HG02763 (cell line): ENCODE data around the gene POLR1E.
A peak's percentile ranks its signal among the peaks of the same experiment; 100 is the strongest.
"Not testable (repeated sequence)": the region's sequence is repeated elsewhere in the genome, so short reads cannot be mapped to it uniquely, and the experiment has no call there.

Source experiments
- ATAC-seq: cut with Tn5 transposase; IDR thresholded peaks from one replicate; pipeline ENCODE4 v1.9.1; 2021; ENCODE audit warnings: mild to moderate bottlenecking, moderate library complexity; ENCODE audit not compliant: unreplicated experiment

Gene POLR1E

GRCh38 chr9:37499297-37499696 is 13.5 kb downstream of the POLR1E start:
- no peak for ATAC-seq

GRCh38 chr9:37501957-37502596 is 16.3 kb downstream of the POLR1E start:
- no peak for ATAC-seq

- ATAC-seq = no peak
Observed at GRCh38 chr9:37503736-37504135, 18.0 kb downstream of the POLR1E start.

- ATAC-seq = no peak
Observed at GRCh38 chr9:37504605-37505004, 18.9 kb downstream of the POLR1E start.

- no peak for ATAC-seq
Observed at GRCh38 chr9:37507566-37508134, 21.9 kb downstream of the POLR1E start.

GRCh38 chr9:37508135-37508833 is 22.5 kb downstream of the POLR1E start:
- no peak for ATAC-seq

- no peak for ATAC-seq
Observed at GRCh38 chr9:37508834-37509206, 23.1 kb downstream of the POLR1E start.

- ATAC-seq = no peak
Observed at GRCh38 chr9:37509536-37509935, 23.8 kb downstream of the POLR1E start.

- ATAC-seq = not testable (repeated sequence)
Observed at GRCh38 chr9:37510053-37510452, 24.3 kb downstream of the POLR1E start.

- ATAC-seq = no peak
Observed at GRCh38 chr9:37511016-37512010, 25.6 kb downstream of the POLR1E start.

GRCh38 chr9:37512437-37512836 is 26.7 kb downstream of the POLR1E start:
- ATAC-seq = no peak

GRCh38 chr9:37514415-37514814 is 28.7 kb downstream of the POLR1E start:
- ATAC-seq = not testable (repeated sequence)

GRCh38 chr9:37514999-37515398 is 29.3 kb downstream of the POLR1E start:
- ATAC-seq = no peak

GRCh38 chr9:37515620-37516258 is 30.0 kb downstream of the POLR1E start:
- no peak for ATAC-seq

- no peak for ATAC-seq
Observed at GRCh38 chr9:37517923-37518322, 32.2 kb downstream of the POLR1E start.

GRCh38 chr9:37520641-37521040 is 34.9 kb downstream of the POLR1E start:
- ATAC-seq = no peak

- no peak for ATAC-seq
Observed at GRCh38 chr9:37521111-37521510, 35.4 kb downstream of the POLR1E start.

GRCh38 chr9:37522971-37523370 is 37.2 kb downstream of the POLR1E start:
- no peak for ATAC-seq

- no peak for ATAC-seq
Observed at GRCh38 chr9:37523916-37524315, 38.2 kb downstream of the POLR1E start.

GRCh38 chr9:37528652-37529471 is 43.1 kb downstream of the POLR1E start:
- ATAC-seq = peak; percentile 64
